PFSK-1 (cell line): ENCODE measurements around the gene KLHL40.

ENCODE experiments used
- FOXP2 ChIP-seq: optimal IDR thresholded peaks from 2 replicates; pipeline ENCODE3; 2011; ENCODE audit warnings: borderline replicate concordance, control low read depth, inconsistent platforms; ENCODE audit not compliant: insufficient read depth; ENCODE audit errors: extremely low read length, extremely low read depth
- POLR2AphosphoS5 ChIP-seq: IDR thresholded peaks from 2 replicates; pipeline ENCODE4 v1.6.1; 2012; ENCODE audit warnings: low read depth, mild to moderate bottlenecking, control low read depth, low read length, moderate library complexity
- SIN3A ChIP-seq: IDR thresholded peaks from 2 replicates; pipeline ENCODE4 v1.6.1; 2012; ENCODE audit warnings: mild to moderate bottlenecking, low read length, moderate library complexity, borderline replicate concordance; ENCODE audit not compliant: insufficient read depth
- TAF1 ChIP-seq: IDR thresholded peaks from 2 replicates; pipeline ENCODE4 v1.6.1; 2012; ENCODE audit warnings: low read length, control low read depth, borderline replicate concordance; ENCODE audit not compliant: insufficient read depth
- TF ChIP-seq, protein P1 (sequence below), 2 experiments: IDR thresholded peaks; 2 replicates each; pipeline versions ENCODE4 v1.6.1 to v1.8.0; 2011 to 2012; ENCODE audit warnings: low read depth in 2 of 2, low read length in 2 of 2, control low read depth in 1 of 2, inconsistent platforms in 1 of 2, mild to moderate bottlenecking in 1 of 2, moderate library complexity in 1 of 2; ENCODE audit not compliant: insufficient read depth in 1 of 2

The KLHL40 gene

DNA sequence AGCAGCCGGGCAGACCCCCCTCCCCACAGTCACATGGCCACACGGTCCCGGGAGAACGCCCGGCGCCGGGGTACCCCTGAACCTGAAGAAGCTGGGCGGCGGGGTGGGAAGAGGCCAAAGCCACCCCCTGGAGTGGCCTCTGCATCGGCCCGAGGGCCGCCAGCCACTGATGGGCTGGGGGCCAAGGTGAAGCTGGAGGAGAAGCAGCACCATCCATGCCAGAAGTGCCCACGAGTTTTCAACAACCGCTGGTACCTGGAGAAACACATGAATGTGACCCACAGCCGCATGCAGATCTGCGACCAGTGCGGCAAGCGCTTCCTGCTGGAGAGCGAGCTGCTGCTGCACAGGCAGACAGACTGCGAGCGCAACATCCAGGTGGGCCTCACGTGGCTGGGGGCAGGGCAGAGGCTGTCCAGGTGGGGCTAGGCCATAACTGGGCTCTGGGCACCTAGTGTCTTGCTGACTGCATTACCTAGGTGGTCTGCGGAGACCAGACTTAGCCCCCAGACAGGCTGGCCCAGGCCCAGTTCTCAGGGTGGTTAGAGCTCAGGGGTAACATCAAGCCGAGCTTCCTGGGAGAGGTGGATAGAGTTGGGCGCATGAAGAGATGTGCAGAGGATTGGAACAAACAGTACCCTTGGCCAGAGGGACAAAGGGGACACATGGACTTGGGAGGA, 25.7 kb upstream of the KLHL40 start:
- TF ChIP-seq POLR2AphosphoS5 (no peak), TAF1 (no peak), FOXP2 (no peak), SIN3A (no peak)
- TF ChIP-seq, protein P1, sequence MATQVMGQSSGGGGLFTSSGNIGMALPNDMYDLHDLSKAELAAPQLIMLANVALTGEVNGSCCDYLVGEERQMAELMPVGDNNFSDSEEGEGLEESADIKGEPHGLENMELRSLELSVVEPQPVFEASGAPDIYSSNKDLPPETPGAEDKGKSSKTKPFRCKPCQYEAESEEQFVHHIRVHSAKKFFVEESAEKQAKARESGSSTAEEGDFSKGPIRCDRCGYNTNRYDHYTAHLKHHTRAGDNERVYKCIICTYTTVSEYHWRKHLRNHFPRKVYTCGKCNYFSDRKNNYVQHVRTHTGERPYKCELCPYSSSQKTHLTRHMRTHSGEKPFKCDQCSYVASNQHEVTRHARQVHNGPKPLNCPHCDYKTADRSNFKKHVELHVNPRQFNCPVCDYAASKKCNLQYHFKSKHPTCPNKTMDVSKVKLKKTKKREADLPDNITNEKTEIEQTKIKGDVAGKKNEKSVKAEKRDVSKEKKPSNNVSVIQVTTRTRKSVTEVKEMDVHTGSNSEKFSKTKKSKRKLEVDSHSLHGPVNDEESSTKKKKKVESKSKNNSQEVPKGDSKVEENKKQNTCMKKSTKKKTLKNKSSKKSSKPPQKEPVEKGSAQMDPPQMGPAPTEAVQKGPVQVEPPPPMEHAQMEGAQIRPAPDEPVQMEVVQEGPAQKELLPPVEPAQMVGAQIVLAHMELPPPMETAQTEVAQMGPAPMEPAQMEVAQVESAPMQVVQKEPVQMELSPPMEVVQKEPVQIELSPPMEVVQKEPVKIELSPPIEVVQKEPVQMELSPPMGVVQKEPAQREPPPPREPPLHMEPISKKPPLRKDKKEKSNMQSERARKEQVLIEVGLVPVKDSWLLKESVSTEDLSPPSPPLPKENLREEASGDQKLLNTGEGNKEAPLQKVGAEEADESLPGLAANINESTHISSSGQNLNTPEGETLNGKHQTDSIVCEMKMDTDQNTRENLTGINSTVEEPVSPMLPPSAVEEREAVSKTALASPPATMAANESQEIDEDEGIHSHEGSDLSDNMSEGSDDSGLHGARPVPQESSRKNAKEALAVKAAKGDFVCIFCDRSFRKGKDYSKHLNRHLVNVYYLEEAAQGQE (IDR thresholded peaks at IDR 0.05; ENCODE audit: insufficient read depth in 1 of 2, low read depth in 2 of 2, low read length in 2 of 2), result no peak

DNA sequence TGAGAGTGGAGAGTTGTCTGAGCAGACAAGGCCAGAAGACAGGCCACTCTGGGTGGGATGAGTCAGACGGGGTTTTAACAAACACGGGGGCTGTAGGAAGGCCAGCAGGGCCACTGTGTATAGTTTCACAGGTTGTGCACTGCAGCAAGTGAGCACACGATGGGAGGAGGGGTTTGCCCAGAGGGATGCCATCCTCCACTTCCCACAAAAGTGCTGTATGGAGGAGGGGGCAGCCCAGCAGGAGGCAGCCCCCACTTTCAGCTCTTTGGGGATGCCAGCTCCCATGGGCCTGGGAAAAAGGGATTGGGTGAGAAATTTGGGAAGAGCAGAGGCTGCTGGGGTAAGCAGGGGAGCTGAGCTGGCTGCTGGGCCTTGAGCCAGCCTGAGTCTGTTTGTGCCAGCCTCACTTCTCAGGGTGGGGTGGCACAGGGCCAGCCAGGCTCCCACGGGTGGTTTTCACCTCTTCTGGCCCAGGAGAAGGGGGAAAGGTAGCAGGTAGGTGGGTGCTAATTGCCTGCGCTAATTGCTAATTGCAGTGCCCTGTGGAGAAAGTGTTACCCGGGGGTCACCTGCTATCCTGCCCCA, 25.1 kb upstream of the KLHL40 start:
- no peak for TF ChIP-seq SIN3A
- TF ChIP-seq FOXP2, result no peak
- TF ChIP-seq POLR2AphosphoS5, result no peak
- no peak for TF ChIP-seq TAF1
- TF ChIP-seq, protein P1 (IDR thresholded peaks at IDR 0.05; ENCODE audit: insufficient read depth in 1 of 2, low read depth in 2 of 2, low read length in 2 of 2), result no peak

DNA sequence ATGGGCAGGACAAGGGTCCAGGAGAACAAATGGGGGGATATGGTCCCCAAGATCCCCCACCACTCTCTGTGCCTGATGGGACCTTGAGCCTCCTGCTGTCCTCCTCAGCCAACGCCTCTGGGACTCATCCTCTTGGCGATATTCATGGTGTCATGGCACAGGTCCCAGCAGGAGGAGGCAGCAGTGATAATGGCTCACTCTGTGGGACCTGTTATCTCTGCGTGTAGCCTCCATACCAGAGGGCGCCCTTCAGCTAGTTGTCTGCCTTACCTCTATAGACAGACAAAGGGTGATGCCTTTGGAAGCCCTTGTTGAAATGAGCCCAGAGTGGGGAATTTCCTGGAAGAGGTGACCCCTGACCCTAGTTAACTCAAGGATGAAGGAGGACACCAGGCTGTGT, 24.4 kb upstream of the KLHL40 start:
- TF ChIP-seq, protein P1 (IDR thresholded peaks at IDR 0.05; ENCODE audit: insufficient read depth in 1 of 2, low read depth in 2 of 2, low read length in 2 of 2), result no peak
- TF ChIP-seq FOXP2, result no peak

DNA sequence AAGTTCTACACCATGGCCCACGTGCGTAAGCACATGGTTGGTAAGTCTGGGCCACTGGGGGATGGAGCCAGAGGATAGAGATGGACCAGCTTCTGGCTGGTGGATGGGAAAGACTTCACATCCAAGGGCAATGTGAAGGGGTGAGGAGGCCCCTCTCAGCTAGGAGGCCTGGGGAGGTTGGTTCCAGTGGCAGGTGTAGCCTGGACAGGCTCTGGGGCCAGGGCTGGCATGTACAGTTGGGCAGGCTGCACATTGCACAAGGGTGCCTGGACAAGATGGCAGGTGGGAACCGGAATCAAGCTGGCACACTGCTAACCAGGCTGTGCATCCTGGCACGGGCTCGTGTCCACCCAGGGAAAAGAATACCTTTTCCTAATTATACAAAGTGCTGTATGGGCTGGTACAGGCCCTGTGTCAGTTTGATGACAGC, 23.7 kb upstream of the KLHL40 start:
- TF ChIP-seq, protein P1 (IDR thresholded peaks at IDR 0.05; ENCODE audit: insufficient read depth in 1 of 2, low read depth in 2 of 2, low read length in 2 of 2), result no peak
- TF ChIP-seq POLR2AphosphoS5 (no peak), SIN3A (no peak), FOXP2 (no peak), TAF1 (no peak)
